Osteocyte (in vitro differentiated cells): Measurements from ENCODE around the gene MRPS31. TPM values are rescaled to one million over a fixed set of nuclear protein-coding genes. Genes with fewer than 3 reads are reported as not detected.

Experiments used
- DNase-seq: peaks from one replicate; pipeline ENCODE4 v3.0.0; 2021; ENCODE audit warnings: mixed read lengths; ENCODE audit not compliant: unreplicated experiment; ENCODE audit errors: extremely low spot score
- H3K27ac Mint-ChIP-seq: one replicate; pipeline ENCODE4 v1.8.0; 2021; ENCODE audit warnings: mild to moderate bottlenecking, mixed read lengths; ENCODE audit not compliant: unreplicated experiment
- H3K27me3 Mint-ChIP-seq: one replicate; pipeline ENCODE4 v1.8.0; 2021; ENCODE audit warnings: mixed read lengths; ENCODE audit not compliant: unreplicated experiment
- H3K36me3 Mint-ChIP-seq: one replicate; pipeline ENCODE4 v1.8.0; 2021; ENCODE audit warnings: mixed read lengths; ENCODE audit not compliant: unreplicated experiment
- H3K4me1 Mint-ChIP-seq: one replicate; pipeline ENCODE4 v1.8.0; 2021; ENCODE audit warnings: mixed read lengths; ENCODE audit not compliant: unreplicated experiment
- H3K4me3 Mint-ChIP-seq: one replicate; pipeline ENCODE4 v1.8.0; 2021; ENCODE audit warnings: mild to moderate bottlenecking, moderate library complexity, mixed read lengths; ENCODE audit not compliant: unreplicated experiment
- H3K9me3 Mint-ChIP-seq: one replicate; pipeline ENCODE4 v1.8.0; 2021; ENCODE audit warnings: mixed read lengths; ENCODE audit not compliant: unreplicated experiment
- total RNA-seq: library from RNA; stranded (reverse); gene quantifications from 2 replicates; pipeline ENCODE4 v1.2.1, GENCODE V29; 2021
- TF ChIP-seq, protein P1 (sequence below): fragments of 200-600 bp; sonication (generic); IDR thresholded peaks from 2 replicates; pipeline ENCODE4 v1.5.0; 2021; ENCODE audit warnings: antibody characterized with exemption, mild to moderate bottlenecking, moderate library complexity

The MRPS31 gene
- total RNA-seq, 1 donor from 2014 or later: 17.4 TPM

DNA sequence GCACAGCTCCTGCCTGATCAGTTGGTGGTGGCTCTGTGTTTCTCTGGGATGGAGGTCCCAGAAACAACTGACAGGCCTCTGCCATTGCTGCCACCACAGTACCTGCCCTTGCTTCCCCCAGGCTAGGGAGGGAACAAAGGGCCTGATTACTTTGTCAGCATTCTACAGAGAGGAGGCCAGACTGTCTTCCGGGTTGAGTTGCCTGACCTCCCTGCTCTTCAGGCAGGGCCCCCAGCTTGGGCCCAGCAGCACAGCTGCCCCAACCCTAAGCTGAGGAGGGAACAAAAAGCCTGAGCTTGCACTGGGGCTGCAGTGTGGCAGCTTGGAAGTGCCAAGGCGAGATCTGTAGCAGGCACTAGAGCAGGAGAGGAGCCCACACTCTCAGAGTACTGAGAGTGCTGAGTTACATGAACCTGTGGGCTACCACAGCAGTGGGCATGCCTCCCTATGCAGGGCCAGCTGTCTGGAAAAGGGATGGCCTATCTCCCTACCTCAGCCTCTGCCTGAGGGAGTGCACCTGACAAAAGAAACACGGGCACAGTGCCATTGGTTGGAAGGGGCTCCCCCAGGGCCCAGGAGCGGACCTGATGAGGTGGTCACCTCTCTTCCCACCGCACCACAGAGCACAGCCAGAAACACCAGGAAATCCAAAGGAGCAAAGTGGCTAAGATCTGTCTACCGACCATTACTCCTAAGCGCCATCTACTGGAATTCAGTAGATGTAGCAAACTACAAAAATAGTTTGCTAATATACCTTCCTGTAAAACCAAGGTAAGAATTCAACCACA lies 42.9 kb upstream of the MRPS31 start:
- H3K4me1 Mint-ChIP-seq: no peaks in the 10 kb centered on the region
- peaks cover 20% of the 10 kb centered on the region for H3K9me3 Mint-ChIP-seq
- DNase-seq: no peak
- TF ChIP-seq, protein P1, sequence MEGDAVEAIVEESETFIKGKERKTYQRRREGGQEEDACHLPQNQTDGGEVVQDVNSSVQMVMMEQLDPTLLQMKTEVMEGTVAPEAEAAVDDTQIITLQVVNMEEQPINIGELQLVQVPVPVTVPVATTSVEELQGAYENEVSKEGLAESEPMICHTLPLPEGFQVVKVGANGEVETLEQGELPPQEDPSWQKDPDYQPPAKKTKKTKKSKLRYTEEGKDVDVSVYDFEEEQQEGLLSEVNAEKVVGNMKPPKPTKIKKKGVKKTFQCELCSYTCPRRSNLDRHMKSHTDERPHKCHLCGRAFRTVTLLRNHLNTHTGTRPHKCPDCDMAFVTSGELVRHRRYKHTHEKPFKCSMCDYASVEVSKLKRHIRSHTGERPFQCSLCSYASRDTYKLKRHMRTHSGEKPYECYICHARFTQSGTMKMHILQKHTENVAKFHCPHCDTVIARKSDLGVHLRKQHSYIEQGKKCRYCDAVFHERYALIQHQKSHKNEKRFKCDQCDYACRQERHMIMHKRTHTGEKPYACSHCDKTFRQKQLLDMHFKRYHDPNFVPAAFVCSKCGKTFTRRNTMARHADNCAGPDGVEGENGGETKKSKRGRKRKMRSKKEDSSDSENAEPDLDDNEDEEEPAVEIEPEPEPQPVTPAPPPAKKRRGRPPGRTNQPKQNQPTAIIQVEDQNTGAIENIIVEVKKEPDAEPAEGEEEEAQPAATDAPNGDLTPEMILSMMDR: no peak
- H3K27me3 Mint-ChIP-seq: no peaks in the 10 kb centered on the region
- no peak overlapping the region for H3K4me3 Mint-ChIP-seq
- H3K27ac Mint-ChIP-seq: no peak overlapping the region
- peaks cover 48% of the 10 kb centered on the region for H3K36me3 Mint-ChIP-seq

DNA sequence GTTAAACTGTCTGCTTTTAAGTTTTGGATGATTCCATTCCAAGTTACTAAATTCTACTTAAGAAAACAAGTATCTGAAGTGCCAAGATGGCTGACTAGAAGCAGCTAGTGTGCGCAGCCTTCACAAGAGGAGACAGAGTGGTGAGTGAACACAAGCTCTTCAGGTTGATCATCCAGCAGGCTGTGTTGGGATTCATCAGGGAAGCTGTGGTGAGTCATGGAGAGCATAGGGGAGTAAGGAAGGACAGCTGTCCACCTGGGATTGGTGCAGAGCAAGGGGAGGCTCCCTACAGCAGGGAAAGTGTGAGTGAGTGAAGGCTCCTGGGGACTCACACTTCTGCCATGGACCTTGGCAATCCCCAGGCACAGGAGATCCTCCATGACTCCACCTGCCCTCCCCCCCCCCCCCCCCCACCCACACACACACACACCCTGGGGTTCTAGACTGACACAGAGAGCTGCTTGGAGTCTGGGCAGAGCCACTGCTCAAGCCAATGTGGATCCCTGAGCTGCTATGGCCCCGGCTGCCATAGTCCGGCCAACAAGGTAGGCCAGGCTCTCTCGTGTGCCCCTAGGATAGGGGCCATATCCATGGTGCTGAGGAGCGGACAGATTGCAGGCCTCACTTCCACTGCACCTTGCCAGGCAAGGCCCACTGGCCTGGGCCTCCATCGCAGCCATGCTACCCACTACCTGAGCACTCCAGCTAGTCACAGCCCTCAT lies 41.9 kb upstream of the MRPS31 start:
- no peak overlapping the region for H3K27ac Mint-ChIP-seq
- H3K4me3 Mint-ChIP-seq: no peak overlapping the region
- TF ChIP-seq, protein P1: no peak
- DNase-seq: no peak
- H3K4me1 Mint-ChIP-seq: no peaks in the 10 kb centered on the region
- H3K9me3 Mint-ChIP-seq: peaks cover 20% of the 10 kb centered on the region
- no peaks in the 10 kb centered on the region for H3K27me3 Mint-ChIP-seq
- peaks cover 51% of the 10 kb centered on the region for H3K36me3 Mint-ChIP-seq

DNA sequence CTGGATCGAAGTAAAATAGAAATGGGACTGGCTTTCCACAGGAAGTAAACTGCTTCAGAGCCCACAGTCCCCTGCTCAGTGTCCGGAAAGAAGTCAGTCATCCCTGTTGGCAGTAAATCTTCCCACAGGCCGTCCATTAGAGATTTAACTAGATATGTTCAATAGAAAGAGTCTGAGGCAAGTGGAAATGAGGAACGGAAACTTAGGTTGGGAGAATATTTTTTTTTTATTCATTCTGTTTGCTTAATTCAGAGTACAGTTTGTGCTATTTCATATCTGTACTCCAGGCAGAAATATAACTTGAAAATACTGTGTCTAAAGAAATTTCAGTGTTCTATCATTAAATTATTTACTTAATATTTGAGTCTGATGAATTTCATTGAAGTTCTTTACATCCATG lies 41.1 kb upstream of the MRPS31 start:
- no peak for DNase-seq
- H3K4me3 Mint-ChIP-seq: no peak overlapping the region
- H3K27ac Mint-ChIP-seq: peak overlapping the region; percentile 23
- H3K9me3 Mint-ChIP-seq: peaks cover 20% of the 10 kb centered on the region
- H3K36me3 Mint-ChIP-seq: peaks cover 56% of the 10 kb centered on the region
- no peaks in the 10 kb centered on the region for H3K27me3 Mint-ChIP-seq
- H3K4me1 Mint-ChIP-seq: no peaks in the 10 kb centered on the region
- TF ChIP-seq, protein P1: no peak

DNA sequence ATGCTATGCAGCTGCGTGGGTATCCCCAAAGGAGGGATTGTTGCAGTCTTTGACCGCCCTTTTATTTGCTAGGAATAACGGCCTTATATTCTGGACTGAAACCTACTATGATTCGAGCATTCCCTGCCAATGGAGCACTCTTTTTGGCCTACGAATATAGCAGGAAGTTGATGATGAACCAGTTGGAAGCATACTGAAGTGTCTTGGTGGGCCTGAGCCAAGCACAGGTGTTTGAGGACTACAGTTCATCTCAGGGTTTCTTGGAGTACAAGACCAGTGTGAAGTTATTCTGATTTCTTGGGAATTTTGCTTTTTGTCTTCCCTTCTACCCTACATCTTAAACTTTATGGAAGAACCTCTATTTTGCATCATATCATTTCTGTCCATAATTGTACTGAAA lies 38.5 kb upstream of the MRPS31 start:
- DNase-seq: peak; percentile 7
- H3K4me3 Mint-ChIP-seq: no peak overlapping the region
- peaks cover 45% of the 10 kb centered on the region for H3K36me3 Mint-ChIP-seq
- no peak overlapping the region for H3K27ac Mint-ChIP-seq
- H3K4me1 Mint-ChIP-seq: no peaks in the 10 kb centered on the region
- no peaks in the 10 kb centered on the region for H3K27me3 Mint-ChIP-seq
- H3K9me3 Mint-ChIP-seq: no peaks in the 10 kb centered on the region
- TF ChIP-seq, protein P1: no peak

DNA sequence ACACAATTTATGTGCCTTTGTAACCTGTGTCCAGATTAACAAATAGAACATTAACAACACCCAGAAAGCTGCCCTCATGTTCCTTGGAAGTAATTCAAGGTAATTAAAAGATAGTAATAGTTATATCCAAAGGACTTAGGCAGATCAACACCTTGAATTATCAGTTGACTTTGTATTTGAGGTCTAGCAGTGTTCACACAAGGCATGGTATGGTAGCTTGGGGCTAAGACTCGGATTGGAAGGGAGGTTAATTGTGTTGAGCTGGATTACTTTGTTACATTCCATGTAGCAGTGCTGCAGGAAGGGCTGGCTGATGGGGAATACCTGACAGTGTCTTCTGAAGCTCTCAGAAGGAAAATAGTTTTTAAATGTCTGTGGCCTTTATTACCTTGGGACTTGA lies 35.3 kb upstream of the MRPS31 start:
- Mint-ChIP-seq H3K36me3 (peaks cover 37% of the 10 kb centered on the region), H3K9me3 (no peaks in the 10 kb centered on the region), H3K4me3 (no peak overlapping the region), H3K27ac (no peak overlapping the region), H3K27me3 (no peaks in the 10 kb centered on the region), H3K4me1 (no peaks in the 10 kb centered on the region)
- DNase-seq: peak; percentile 5
- TF ChIP-seq, protein P1: no peak
